ENCODE data around the gene RNF8.
A peak's percentile ranks its signal among the peaks of the same experiment; 100 is the strongest.
"Not testable (repeated sequence)": the region's sequence is repeated elsewhere in the genome, so short reads cannot be mapped to it uniquely, and the experiment has no call there.

Gene RNF8

GRCh38 chr6:37401658-37402057, 47.9 kb downstream of the RNF8 start:
- not testable (repeated sequence) for DNase-seq

GRCh38 chr6:37406726-37407341, 53.1 kb downstream of the RNF8 start:
- no peak for DNase-seq

GRCh38 chr6:37407948-37408347, 54.2 kb downstream of the RNF8 start:
- no peak for DNase-seq

GRCh38 chr6:37409501-37409900, 55.7 kb downstream of the RNF8 start:
- DNase-seq, result no peak

GRCh38 chr6:37417393-37417792, 63.6 kb downstream of the RNF8 start:
- no peak for DNase-seq

- no peak for DNase-seq
Measured at GRCh38 chr6:37418722-37419121, 64.9 kb downstream of the RNF8 start.

- DNase-seq, result no peak
Measured at GRCh38 chr6:37426058-37426944, 72.5 kb downstream of the RNF8 start.

GRCh38 chr6:37426945-37427510, 73.2 kb downstream of the RNF8 start:
- no peak for DNase-seq

GRCh38 chr6:37429352-37429750, 75.6 kb downstream of the RNF8 start:
- no peak for DNase-seq

GRCh38 chr6:37432590-37432915, 78.8 kb downstream of the RNF8 start:
- no peak for DNase-seq

- peak; percentile 97 for DNase-seq
Measured at GRCh38 chr6:37432916-37433656, 79.3 kb downstream of the RNF8 start, which contains the start of gene CMTR1. CMTR1 (plus strand) TSS chr6:37433221; CDS start chr6:37435630, 2,409 bp downstream.

GRCh38 chr6:37433657-37434271, 80.0 kb downstream of the RNF8 start:
- DNase-seq, result peak; percentile 44

- DNase-seq, result no peak
Measured at GRCh38 chr6:37435373-37435772, 81.6 kb downstream of the RNF8 start.

GRCh38 chr6:37435816-37436215, 82.0 kb downstream of the RNF8 start:
- no peak for DNase-seq

- no peak for DNase-seq
Measured at GRCh38 chr6:37438930-37439329, 85.1 kb downstream of the RNF8 start.

- DNase-seq, result no peak
Measured at GRCh38 chr6:37441651-37442050, 87.9 kb downstream of the RNF8 start.

- DNase-seq, result no peak
Measured at GRCh38 chr6:37442416-37443215, 88.8 kb downstream of the RNF8 start.

GRCh38 chr6:37443216-37443542, 89.4 kb downstream of the RNF8 start:
- DNase-seq, result not testable (repeated sequence)
